OCI-LY3 (cell line): ENCODE data around the gene CRYL1.

ENCODE experiments used
- H2AFZ ChIP-seq: fragments of 200-600, 300-600 bp; shearing (Covaris generic); 2 replicates; pipeline ENCODE4 v1.6.0; 2014; ENCODE audit warnings: antibody characterized with exemption, low read depth, low read length
- H3K27ac ChIP-seq: fragments of 200-600, 300-600 bp; sonication (generic); 2 replicates; pipeline ENCODE4 v1.5.1; 2014; ENCODE audit warnings: mild to moderate bottlenecking, low read length, moderate library complexity, mixed read lengths
- H3K27me3 ChIP-seq: fragments of 200-600, 300-600 bp; sonication (generic); 2 replicates; pipeline ENCODE4 v1.6.1; 2014; ENCODE audit warnings: low read depth, low read length, mixed read lengths
- H3K36me3 ChIP-seq: fragments of 200-600, 300-600 bp; sonication (generic); replicated peaks from 2 replicates; pipeline ENCODE3; 2014; ENCODE audit warnings: low read depth, low read length, mixed read lengths
- H3K4me1 ChIP-seq: fragments of 300-600, 200-600 bp; sonication (generic); 2 replicates; pipeline ENCODE4 v1.6.1; 2014; ENCODE audit warnings: low read length, mixed read lengths
- H3K4me2 ChIP-seq: fragments of 200-600, 300-600 bp; sonication (generic); 2 replicates; pipeline ENCODE4 v1.6.1; 2014; ENCODE audit warnings: low read length, mixed read lengths
- H3K4me3 ChIP-seq: fragments of 300-600, 200-600 bp; sonication (generic); 2 replicates; pipeline ENCODE4 v1.5.1; 2014; ENCODE audit warnings: antibody characterized with exemption, mild to moderate bottlenecking, low read length, moderate library complexity
- H3K79me2 ChIP-seq: fragments of 300-600, 200-600 bp; shearing (Covaris generic); 2 replicates; pipeline ENCODE4 v1.6.1; 2014; ENCODE audit warnings: mild to moderate bottlenecking, low read length, mixed read lengths
- H3K9ac ChIP-seq: fragments of 300-600, 200-600 bp; shearing (Covaris generic); 2 replicates; pipeline ENCODE4 v1.6.0; 2014; ENCODE audit warnings: mild to moderate bottlenecking, low read length, moderate library complexity
- H3K9me3 ChIP-seq: fragments of 200-600, 300-600 bp; shearing (Covaris generic); 2 replicates; pipeline ENCODE4 v1.6.1; 2014; ENCODE audit warnings: low read length, mixed read lengths; ENCODE audit not compliant: insufficient read depth
- H4K20me1 ChIP-seq: fragments of 200-600, 300-600 bp; sonication (generic); 2 replicates; pipeline ENCODE4 v1.6.1; 2016; ENCODE audit warnings: low read length, mixed read lengths; ENCODE audit not compliant: insufficient read depth
- EZH2phosphoT487 ChIP-seq: fragments of 200-600 bp; shearing (Covaris generic); IDR thresholded peaks from 2 replicates; pipeline ENCODE4 v1.6.1; 2018; ENCODE audit warnings: antibody characterized with exemption, mixed run types, low read depth
- TF ChIP-seq, protein P1 (sequence below): fragments of 200-600, 300-600 bp; sonication (generic); IDR thresholded peaks from 2 replicates; pipeline ENCODE4 v1.5.1; 2014; ENCODE audit warnings: antibody characterized with exemption, low read length, low read depth

CRYL1 gene

DNA sequence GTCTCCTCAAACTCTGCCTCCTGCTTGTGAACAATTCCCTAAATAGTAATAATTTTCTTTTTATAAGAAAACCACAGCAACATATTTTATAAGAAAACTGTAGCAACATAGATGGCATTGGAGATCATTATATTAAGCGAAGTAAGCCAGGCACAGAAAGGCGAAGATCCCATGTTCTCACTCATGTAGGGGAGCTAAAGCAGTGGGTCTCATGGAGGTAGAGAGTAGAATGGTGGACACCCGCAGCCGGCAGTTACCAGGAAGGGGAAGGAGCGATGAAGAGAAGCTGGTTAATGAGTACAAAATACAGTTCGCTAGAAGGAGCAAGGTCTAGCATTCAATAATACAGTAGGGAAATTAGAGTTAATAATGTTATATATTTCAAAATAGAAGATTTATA is 42.9 kb downstream of the CRYL1 start:
- no peaks in the 10 kb centered on the region for H3K36me3 ChIP-seq

DNA sequence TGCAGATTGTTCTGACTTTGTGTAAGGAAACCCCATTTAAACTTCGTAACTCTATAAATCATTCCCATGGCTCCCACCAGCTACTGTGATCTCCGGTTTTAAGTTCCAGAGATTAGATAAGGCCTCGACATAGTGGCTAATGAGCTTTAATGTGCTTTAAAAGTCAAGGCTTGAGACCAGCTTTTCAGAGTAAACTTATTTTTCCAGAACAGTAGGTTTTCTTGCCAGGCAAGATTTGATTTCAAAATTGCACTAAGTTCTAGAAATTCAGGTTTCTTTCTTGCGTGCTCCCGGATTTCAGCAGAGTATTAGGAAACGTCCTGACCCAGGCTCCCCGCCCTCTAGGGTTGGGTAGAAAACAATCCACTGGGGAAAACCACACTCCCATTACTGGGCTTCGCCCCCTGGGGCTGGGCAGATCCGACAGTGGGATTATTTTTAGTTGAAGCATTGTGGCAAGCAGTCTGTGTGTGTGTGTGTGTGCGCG is 43.3 kb downstream of the CRYL1 start:
- no peaks in the 10 kb centered on the region for H3K36me3 ChIP-seq
- TF ChIP-seq, protein P1, sequence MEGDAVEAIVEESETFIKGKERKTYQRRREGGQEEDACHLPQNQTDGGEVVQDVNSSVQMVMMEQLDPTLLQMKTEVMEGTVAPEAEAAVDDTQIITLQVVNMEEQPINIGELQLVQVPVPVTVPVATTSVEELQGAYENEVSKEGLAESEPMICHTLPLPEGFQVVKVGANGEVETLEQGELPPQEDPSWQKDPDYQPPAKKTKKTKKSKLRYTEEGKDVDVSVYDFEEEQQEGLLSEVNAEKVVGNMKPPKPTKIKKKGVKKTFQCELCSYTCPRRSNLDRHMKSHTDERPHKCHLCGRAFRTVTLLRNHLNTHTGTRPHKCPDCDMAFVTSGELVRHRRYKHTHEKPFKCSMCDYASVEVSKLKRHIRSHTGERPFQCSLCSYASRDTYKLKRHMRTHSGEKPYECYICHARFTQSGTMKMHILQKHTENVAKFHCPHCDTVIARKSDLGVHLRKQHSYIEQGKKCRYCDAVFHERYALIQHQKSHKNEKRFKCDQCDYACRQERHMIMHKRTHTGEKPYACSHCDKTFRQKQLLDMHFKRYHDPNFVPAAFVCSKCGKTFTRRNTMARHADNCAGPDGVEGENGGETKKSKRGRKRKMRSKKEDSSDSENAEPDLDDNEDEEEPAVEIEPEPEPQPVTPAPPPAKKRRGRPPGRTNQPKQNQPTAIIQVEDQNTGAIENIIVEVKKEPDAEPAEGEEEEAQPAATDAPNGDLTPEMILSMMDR: no peak
- H3K27ac ChIP-seq: no peak overlapping the region
- no peaks in the 10 kb centered on the region for H3K79me2 ChIP-seq
- H3K9me3 ChIP-seq: no peaks in the 10 kb centered on the region
- H3K9ac ChIP-seq: no peak overlapping the region
- no peak overlapping the region for H3K4me3 ChIP-seq
- H4K20me1 ChIP-seq: no peaks in the 10 kb centered on the region
- no peak overlapping the region for H2AFZ ChIP-seq
- no peak overlapping the region for H3K4me2 ChIP-seq
- H3K4me1 ChIP-seq: no peaks in the 10 kb centered on the region
- no peaks in the 10 kb centered on the region for H3K27me3 ChIP-seq

More for the DNA sequence above, 42.9 kb downstream of the CRYL1 start:
- Histone ChIP-seq H3K4me3 (no peak overlapping the region), H2AFZ (no peak overlapping the region), H3K27me3 (no peaks in the 10 kb centered on the region), H3K79me2 (no peaks in the 10 kb centered on the region), H3K27ac (no peak overlapping the region), H4K20me1 (no peaks in the 10 kb centered on the region), H3K4me1 (no peaks in the 10 kb centered on the region), H3K9me3 (no peaks in the 10 kb centered on the region), H3K4me2 (no peak overlapping the region), H3K9ac (no peak overlapping the region)
- TF ChIP-seq, protein P1: no peak
- TF ChIP-seq EZH2phosphoT487: no peak

DNA sequence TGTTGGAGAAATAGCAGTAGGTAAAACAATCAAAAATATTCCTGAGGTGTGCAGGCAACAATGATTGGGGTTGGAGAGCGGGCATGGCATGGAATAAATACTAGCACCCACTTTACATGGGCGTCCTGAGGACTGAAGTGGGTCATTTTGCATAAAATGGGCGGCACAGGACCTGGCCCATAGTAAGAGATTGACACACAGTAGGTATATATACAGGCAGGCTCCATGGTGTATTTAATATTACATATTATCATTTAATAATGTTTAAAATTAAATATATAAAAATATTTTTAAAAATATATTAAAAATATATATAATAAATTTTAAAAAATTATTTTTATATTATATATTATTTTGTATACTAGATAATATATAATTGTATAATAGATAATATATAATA is 48.3 kb downstream of the CRYL1 start:
- Histone ChIP-seq H3K36me3 (no peaks in the 10 kb centered on the region), H3K9ac (no peak overlapping the region), H2AFZ (no peak overlapping the region), H3K79me2 (no peaks in the 10 kb centered on the region), H3K9me3 (no peaks in the 10 kb centered on the region), H4K20me1 (no peaks in the 10 kb centered on the region), H3K4me1 (no peaks in the 10 kb centered on the region), H3K27me3 (no peaks in the 10 kb centered on the region), H3K4me2 (no peak overlapping the region), H3K27ac (no peak overlapping the region), H3K4me3 (no peak overlapping the region)
- no peak for TF ChIP-seq EZH2phosphoT487
- TF ChIP-seq, protein P1: no peak

DNA sequence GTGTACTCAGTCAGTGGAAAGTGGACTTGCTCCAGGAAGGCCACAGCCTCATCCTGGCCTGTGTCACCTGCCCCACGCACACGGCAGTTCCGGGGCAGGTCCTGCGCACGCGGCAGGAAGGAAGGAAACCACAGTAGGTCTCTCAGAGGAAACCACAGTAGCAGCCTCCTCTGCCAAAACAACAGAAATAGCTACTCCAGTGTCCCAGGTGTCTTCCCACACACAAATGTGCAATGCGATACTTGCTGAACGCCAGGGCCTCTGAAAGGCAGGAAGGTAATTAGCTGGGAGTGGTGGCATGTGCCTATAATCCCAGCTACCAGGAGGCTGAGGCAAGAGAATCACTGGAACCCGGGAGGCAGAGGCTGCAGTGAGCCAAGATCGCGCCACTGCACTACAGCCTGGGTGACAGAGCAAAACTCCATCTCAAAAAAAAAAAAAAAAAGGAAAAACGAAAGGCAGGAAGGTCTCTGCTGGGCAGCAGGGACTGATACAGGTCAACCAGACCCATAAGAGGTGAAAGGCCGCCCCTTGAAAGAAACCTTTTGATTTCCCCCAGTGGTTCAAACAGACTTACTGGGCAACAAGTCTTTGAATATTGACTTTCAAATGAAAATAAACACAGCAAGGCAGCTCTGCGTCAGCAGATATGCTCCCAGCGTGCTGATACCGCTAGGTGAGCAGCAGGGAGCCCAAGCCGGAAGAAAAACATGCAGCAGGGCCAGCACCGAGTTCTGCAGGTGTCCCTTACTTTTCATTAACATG is 49.5 kb downstream of the CRYL1 start:
- H3K9me3 ChIP-seq: no peaks in the 10 kb centered on the region
- H3K4me2 ChIP-seq: no peak overlapping the region
- no peak overlapping the region for H3K4me3 ChIP-seq
- TF ChIP-seq, protein P1: no peak
- no peak for TF ChIP-seq EZH2phosphoT487
- H4K20me1 ChIP-seq: no peaks in the 10 kb centered on the region
- H3K27ac ChIP-seq: no peak overlapping the region
- no peak overlapping the region for H2AFZ ChIP-seq
- no peaks in the 10 kb centered on the region for H3K36me3 ChIP-seq
- no peaks in the 10 kb centered on the region for H3K27me3 ChIP-seq
- H3K4me1 ChIP-seq: no peaks in the 10 kb centered on the region
- no peaks in the 10 kb centered on the region for H3K79me2 ChIP-seq
- H3K9ac ChIP-seq: no peak overlapping the region
